ENCODE data around the gene MRGPRE.

DNA sequence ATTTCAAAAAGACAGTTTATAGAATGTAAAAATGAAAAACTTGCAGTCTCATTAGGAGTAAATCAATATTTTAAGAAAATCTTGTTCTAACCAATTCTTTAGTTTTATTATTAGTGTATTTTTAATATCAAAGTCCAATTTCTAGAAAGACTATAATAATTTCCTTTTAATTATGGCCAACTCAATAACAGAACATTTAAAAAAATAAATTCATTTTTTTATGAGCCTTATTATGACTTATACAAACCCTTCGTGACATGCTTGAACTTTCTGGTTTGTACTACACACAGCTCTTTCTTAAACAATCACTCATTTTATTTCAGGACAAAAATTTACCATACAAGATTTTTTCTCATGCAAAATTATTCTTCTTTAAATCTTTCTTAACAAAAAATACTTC is 11.7 kb upstream of the MRGPRE start:
- TF ChIP-seq POLR2AphosphoS5 (IDR thresholded peaks at IDR 0.05) (no peak), POLR2A (IDR thresholded peaks at IDR 0.05) (no peak), EP300 (IDR thresholded peaks at IDR 0.05) (no peak)
- TF ChIP-seq, protein P1, sequence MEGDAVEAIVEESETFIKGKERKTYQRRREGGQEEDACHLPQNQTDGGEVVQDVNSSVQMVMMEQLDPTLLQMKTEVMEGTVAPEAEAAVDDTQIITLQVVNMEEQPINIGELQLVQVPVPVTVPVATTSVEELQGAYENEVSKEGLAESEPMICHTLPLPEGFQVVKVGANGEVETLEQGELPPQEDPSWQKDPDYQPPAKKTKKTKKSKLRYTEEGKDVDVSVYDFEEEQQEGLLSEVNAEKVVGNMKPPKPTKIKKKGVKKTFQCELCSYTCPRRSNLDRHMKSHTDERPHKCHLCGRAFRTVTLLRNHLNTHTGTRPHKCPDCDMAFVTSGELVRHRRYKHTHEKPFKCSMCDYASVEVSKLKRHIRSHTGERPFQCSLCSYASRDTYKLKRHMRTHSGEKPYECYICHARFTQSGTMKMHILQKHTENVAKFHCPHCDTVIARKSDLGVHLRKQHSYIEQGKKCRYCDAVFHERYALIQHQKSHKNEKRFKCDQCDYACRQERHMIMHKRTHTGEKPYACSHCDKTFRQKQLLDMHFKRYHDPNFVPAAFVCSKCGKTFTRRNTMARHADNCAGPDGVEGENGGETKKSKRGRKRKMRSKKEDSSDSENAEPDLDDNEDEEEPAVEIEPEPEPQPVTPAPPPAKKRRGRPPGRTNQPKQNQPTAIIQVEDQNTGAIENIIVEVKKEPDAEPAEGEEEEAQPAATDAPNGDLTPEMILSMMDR (IDR thresholded peaks at IDR 0.05): no peak

Data from upper lobe of left lung (tissue), 4 donors.